Stromal cell of bone marrow (primary cell): Measurements from ENCODE around the gene STK11.

Experiments used
- DNase-seq: peaks from one replicate; pipeline ENCODE4 v3.0.0-alpha.2; 2012; ENCODE audit warnings: low read depth

STK11 gene

DNA sequence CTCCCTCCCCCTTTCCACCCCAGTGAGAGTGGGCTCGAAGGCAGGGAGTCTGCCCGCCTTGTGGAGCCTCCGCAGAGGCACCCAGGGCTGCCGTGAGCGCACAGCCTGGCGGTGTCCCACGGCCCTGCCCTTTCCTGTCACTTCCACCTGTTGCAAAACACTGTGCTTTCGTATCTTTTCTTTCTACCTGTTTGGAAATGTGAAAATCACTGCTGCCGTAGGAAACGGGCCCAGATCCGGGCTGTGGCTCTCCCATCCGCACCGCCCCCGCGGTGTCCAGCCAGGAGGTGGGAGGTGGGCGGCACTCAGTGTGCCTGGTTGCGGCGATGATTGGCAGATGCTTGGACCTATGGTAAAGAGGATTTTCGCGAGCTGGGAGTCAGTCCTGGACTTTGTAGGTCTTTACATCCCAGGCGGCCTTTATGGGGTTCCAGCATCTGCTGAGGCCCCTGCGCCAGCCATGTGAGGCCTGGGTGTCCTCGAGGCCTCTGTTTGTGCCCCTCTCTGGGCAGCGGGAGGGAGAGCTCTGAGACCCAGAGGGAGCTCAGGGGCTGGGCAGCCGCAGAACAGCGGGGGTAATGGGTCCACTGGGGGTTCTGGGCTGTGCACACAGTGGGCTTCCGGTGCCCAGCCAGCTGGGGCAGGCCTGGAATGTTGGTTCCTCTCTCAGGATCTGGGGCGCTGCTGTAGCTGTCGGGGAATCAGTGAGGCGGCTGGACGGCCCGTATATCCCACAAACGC, 6.1 kb downstream of the STK11 start:
- no peak for DNase-seq

DNA sequence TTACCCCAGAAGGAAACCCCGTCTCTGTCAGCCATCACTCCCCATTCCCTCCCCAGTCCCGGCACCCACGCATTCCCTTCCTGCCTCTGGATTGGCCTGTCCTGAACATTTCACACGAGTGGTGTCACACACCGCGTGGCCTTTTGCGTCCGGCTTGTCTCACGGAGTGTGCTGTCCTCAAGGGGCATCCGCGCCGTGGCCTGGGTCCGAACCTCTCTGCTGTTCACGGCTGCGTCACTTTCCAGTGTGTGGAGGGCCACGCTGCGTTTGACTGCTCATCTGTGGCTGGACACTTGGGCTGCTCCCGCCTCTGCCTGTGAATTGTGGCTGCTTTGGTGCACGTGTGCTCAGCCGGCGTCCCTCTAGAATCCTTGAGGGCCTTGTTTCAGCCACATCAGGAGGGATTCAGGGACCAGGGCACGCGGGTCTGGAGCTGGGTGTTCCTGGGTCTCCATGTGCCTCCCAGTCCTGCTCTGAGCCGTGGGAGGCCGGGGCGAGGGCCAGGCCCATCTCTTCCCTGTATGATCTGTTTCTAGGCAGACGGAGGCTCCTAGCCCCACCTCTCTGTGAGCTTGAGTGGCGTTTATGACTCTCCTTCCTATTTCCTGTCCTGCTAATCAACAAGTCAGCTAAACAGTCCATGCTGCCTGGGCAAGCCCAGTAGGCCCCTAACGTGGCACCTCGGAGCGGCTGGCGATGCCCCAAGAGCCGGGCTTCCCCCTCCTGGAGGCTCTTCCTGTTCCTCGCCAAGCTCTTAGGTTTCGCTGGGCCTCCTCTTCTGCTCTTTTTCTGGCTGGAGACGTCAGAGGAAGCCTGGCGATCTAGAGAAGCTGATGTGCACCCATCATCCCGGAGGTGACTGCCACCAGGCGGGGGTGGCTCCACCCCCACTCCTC, 8.1 kb downstream of the STK11 start:
- DNase-seq = peak; percentile 74

- DNase-seq = no peak
Measured at GRCh38 chr19:1214299-1214861, 8.8 kb downstream of the STK11 start.

DNA sequence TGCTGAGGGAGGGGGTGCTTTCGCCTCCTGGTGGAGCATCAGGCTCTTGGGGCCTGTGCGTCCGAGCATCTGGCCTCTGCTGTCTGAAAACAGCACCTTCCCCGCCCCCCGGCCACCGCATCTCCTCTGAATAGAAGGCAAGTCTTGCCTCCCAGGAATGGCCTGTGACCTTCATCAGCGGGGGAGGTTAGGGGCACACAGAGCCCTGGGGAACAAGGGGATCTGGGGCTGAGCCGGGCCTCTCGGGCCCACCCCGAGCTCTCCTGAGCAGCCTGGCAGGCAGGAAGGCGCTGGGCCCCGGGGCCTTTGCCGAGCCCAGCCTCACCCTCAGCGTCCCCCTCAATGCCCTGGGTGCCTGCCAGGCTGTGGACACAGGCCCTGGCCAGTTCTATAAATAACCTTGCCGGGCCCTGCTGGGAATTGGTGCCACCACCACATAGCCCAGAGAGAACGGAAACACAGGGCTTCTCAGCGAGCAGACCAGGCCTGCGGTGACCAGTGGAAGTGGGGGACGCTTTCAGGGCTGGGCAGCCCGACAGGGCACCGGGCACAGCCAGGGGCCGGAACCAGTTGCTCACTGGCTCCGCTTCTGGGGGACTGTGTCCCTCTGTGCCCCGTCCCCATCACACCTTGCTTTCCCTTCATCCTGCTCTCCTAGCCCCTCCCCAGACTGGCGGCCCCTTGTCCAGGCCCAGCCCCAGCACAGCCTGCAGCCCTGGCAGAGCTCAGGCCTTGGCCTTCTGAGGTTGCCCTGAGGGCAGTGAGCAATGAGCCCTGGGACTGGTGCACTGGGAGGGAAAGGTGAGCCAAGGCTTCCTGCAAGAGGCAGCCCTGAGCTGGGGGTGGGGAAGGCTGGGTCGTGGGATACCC, 9.5 kb downstream of the STK11 start:
- DNase-seq = no peak

DNA sequence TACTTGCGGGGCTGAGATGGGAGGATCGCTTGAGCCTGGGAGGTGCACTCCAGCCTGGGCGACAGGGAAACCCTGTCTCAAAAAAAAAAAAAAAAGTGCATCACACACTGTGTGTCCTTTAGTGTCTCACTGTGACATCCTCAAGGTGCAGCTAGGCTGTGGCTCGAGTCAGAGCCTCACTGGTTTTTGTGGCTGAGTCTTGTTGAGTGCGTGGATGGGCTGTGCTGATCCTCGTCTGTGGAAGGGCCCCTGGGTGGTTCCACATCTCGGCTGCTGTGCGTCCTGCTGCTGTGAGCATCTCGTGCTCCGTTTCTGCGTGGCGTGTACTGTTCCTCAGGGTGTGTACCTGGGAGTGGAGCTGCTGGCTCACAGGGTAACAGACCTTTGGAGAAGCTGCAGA, 11.2 kb downstream of the STK11 start:
- no peak for DNase-seq

DNA sequence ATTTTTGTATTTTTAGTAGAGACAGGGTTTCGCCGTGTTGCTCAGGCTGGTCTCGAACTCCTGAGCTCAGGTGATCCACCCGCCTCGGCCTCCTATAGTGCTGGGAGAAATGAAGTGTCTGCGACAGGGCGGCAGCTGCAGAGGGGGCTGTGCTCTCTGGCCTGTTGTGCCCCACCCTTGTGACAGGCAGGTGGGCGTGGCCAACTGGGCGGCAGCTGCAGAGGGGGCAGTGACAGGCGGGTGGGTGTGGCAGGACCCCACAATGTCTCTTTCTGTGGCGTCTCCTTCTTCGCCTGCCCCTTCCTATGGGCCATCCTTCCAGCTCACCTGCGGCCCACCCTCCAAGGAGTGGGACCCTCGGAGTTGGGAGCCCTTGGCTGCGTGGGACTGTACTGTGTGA, 11.8 kb downstream of the STK11 start:
- DNase-seq = no peak

GRCh38 chr19:1218751-1219567, 13.4 kb downstream of the STK11 start:
- DNase-seq = no peak

DNA sequence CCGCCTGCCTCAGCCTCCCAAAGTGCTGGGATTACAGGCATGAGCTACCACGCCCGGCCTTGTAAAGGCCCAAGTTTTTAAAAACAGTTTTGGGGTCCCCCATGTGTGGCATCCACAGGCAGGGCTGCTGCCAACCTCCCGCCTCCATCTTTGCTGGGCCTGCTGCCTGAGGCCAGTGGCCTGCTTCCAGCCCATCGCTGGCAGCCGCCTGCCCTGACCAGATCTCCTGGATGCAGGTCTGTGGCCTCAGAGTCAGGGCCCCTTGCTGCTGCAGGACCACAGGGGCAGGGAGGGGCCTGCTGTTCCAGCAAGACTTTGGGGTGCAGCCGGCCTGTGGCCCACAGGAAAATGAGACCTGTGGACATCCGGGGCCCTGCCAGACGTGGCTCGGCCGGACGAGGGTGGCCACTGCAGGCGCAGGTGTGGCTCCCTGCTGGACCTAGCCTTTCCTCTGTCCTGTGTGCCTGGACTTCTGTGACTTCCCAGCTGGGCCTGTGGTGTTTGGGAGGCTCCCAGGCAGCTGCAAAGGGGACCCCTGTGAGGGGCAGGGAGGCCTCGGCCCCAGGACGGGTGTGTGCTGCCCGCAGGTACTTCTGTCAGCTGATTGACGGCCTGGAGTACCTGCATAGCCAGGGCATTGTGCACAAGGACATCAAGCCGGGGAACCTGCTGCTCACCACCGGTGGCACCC, 14.4 kb downstream of the STK11 start:
- DNase-seq = no peak

GRCh38 chr19:1220477-1220930, 14.9 kb downstream of the STK11 start:
- DNase-seq = no peak

DNA sequence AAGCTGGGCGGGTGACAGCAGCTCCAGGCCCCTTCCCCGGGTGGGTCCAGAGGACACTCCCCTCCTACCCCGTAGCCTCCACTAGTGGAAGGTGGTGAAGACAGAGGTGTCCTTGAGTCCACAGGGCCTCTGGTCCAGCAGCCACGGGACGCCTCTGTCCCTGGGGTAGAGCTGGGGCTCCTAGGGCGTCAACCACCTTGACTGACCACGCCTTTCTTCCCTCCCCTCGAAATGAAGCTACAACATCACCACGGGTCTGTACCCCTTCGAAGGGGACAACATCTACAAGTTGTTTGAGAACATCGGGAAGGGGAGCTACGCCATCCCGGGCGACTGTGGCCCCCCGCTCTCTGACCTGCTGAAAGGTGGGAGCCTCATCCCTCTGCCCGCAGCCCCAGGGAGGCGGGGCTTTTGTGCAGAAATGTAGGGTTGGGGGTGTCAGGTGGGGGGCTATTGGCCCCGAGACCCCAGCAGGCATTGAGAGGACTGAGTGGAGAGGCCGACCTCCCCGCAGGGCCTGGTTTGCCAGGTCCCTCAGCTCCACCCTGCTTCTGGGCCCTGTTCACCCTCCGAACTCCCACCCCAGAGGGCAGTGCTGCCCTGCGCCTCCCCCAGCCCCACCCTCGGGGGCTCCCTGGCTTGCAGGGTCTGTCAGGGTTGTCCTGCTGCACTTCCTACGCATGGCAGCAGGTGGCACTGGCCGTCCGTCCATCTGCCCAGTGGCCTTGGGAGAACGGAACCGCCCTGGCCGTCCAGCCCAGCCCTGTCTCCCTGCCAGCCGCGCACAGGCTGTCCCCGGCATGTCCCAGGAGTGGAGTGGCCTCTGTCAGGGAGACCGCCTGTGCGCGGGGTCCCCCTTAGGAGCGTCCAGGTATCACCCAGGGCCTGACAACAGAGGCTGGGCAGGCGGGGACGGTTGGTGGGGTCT, 15.7 kb downstream of the STK11 start:
- no peak for DNase-seq

DNA sequence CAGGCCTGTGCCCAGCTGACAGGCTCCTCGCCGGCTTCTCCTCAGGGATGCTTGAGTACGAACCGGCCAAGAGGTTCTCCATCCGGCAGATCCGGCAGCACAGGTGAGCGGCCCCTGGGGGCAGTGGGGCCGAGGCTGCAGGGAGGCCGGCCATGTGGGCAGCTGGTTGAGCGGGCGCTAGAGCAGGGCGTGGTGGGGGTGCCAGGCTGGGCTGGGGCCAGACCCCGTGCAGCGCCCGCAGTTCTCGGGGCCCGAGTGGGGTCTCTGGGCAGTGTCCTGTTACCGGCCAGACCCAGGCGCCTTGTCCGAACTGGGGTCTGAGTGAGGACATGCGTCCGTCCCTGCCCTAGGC, 16.3 kb downstream of the STK11 start:
- no peak for DNase-seq

DNA sequence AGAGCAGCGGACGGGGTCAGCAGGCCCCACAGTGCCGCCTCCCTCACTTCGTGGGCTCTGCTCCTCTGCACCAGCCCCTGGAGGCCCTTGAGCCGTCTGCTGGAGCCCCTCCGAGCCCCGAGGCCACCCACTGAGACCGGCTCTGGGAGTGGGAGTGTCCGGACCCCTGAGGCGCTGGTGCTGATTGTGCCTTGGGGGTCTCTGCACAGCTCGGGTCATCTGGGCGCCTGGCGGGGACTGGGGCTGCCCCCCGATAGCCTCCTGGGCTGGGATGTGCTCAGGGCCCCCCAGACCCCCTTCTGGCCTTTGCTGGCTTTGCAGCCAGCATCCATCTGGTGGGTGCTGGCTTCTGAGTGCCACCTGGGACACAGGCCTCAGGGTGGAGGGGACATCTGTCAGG, 16.8 kb downstream of the STK11 start:
- DNase-seq = no peak

- DNase-seq = no peak
Measured at GRCh38 chr19:1223018-1223855, 17.7 kb downstream of the STK11 start.

- no peak for DNase-seq
Measured at GRCh38 chr19:1224047-1224825, 18.7 kb downstream of the STK11 start.

DNA sequence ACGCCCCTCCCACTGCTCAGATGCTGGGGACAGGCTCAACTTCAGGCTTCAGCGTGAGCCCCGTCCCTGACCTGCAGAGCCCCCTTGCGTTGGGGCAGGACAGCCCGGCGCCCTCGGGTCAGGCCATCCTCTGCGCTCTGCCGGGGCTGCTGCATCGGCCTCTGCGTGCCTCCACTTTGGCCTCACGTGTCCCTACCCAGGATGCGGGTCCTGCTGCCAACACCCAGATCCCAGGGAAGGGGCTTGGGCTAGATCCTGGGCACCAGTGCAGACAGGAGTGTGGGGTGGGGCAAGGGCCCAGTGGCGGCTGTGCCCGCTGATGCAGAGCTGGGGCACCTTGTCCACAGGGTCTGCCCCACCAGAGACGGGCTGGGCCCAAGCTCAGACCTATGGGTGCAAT, 19.3 kb downstream of the STK11 start:
- no peak for DNase-seq

DNA sequence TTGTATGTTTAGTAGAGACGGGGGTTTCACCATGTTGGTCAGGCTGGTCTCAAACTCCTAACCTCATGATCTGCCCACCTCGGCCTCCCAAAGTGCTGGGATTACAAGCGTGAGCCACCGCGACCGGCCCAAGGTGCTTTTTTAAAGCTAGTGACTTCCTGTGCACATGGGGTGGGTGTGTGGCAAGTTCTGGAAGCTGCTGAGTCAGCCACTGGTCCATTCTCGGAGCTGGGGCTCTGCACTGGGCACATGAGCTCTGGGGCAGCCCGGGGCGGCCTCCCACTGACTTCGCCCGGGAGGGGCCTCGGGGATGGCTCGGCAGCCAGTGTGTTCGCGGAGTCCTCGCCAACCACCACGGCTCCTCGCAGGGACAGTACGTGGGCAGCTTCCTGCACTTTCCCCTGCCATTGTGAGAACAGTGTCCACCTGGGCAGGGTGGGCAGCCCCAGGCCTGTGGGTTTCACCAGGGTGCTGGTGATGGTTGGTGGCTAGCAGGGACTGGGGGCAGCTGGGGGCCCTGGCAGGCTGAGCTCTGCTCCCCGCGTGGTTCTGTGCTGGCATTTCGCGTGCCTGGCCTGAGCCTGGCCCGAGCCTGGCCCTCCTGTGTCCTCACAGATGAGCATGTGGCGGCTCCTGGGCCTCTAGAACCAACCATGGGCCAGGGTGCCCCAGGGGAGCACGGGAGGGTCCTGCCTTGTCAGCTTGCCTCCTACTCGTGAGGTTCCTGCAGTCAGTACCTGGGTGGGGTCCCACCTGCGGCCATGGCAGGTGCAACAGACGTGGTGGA, 20.1 kb downstream of the STK11 start:
- no peak for DNase-seq

- no peak for DNase-seq
Measured at GRCh38 chr19:1226227-1226518, 20.6 kb downstream of the STK11 start.
